ENCODE results near the gene KCNF1.
A peak's percentile ranks its signal among the peaks of the same experiment; 100 is the strongest.

KCNF1 gene

DNA sequence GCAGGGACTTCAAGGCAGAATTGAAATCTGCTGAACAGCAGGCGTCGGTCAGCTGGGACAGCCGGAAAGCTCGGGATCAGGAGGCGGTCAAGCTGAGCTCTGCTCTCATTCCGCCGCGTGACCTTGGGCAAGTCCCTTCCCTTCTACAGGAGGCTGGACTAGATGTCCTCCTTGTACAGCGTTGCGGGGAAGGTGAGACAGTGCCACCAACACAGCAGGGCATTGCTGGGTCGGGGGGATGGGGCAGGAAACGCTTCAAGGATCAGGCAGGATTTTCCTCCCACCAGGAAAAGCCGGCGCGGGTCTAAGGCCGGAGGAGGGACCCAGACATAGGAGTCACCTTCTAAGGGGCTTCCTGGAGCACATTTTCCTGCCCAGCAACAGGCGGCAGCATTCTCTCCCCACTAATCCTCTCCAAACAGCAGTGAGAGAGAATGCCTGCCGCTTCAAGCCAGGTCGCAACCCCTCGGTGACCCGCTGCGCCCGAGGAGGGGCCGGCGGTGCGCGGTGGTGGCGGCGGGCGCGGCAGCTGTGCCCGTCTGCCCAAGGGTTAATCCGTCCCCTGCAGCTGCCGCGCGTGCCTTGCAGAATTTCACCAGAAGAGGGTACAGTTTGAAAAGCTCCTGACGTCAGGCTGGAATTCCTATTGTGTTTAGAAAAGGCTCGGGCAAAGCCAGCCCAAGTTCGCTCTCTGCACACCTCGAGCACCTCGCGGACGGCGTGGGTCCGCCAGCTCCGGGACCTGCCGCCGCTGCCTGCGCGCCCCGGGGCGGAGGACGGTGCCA lies at the start of gene KCNF1:
Gene KCNF1, plus strand, starts transcription at position 644 of the 785 bp plus-strand sequence. CDS start 493 bp downstream, outside the sequence.
- peak; percentile 21 for DNase-seq

GRCh38 chr2:10862330-10862729 lies 49.4 kb upstream of the KCNF1 start:
- DNase-seq: no peak

GRCh38 chr2:10863047-10863446 lies 48.7 kb upstream of the KCNF1 start:
- DNase-seq: no peak

DNA sequence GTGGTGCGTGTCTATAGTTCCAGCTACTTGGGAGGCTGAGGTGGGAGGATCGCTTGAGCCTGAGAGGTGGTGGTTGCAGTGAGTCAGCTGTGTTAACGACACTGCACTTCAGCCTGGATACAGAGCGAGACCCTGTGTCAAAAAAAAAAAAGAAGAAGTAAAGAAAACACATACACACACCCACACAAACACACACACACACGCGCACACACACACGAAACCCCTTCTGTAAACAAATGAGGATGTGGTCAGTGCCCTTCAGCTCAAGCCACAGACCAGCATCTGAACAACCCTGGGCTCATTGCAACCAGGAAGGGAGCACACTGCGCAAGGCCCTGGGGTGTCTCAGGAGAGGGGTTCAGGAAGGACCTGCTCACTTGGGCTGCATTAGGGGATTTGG lies 47.9 kb upstream of the KCNF1 start:
- DNase-seq: peak; percentile 70

- no peak for DNase-seq
These were observed 47.5 kb upstream of the KCNF1 start for GRCh38 chr2:10864251-10864650.

DNA sequence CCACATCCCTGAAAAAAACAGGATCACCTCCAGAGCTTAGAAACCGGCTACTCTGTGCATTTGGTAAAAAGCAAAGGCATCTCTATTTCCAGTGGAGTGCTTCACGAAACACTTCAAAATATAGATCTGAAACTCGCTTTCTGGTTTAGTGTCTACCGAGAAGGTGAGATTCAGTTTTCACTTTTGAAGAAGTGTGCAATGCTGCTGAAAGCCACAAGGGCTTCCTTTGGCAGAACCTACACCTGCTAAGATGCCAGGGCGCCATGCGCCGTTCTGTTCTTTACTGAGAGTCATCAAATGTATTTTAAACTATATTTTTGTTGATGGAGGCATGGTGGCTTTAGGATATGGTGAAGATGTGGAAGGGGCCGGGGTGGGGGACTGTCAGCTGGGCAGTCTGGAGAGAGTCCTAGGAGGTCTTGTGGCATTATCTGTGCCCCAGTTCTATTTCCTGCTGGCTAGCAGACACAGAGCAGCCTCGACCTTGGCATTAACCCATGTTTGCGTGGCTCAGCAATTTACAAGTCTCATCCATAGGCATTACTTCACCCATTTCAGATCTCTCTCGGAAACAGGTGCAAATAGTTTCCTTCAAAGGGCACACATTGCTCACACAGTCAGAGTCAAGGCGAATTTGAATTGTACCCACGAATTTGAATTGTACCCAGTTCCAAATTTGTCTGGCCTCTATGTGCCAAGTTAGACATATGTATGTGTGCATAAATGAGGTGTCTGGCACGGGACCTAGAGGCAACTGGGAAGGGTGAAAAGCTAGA lies 46.7 kb upstream of the KCNF1 start:
- DNase-seq: peak; percentile 39

GRCh38 chr2:10865841-10866240 lies 45.9 kb upstream of the KCNF1 start:
- no peak for DNase-seq

DNA sequence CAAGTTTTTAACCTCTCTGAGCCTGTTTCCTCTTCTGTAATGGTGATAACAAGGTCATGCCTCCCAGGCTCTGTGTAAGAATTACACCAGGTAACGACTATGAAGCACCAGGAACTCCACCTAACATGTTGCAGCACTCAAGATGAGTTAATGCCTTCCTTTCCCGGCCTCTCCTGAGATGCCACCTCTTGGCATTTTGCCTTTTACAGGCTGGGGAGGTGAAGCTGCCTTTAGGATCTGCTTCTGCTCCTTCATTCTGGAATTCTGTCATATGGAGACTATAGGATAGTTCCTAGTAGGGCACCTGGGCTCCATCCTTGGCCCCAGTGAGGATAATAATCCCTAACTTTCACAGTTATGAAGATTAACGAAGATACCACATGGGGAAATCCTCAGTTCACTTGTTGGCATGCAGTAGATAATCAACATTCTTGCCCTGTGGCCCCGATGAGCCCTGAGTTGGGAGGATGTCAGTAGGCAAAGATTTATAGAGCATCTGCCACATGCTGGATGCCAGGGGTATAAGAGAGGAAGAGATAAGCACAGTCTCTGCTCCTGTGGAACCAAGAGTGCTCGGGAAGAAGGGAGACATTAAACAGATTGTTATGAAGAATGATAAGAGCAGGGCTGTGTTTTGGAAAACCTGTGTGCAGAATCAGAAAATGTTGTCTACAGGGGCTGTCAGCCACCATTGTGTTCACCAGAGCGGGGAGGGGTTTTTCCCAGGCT lies 43.9 kb upstream of the KCNF1 start:
- no peak for DNase-seq

GRCh38 chr2:10868465-10869314 lies 43.0 kb upstream of the KCNF1 start:
- no peak for DNase-seq

DNA sequence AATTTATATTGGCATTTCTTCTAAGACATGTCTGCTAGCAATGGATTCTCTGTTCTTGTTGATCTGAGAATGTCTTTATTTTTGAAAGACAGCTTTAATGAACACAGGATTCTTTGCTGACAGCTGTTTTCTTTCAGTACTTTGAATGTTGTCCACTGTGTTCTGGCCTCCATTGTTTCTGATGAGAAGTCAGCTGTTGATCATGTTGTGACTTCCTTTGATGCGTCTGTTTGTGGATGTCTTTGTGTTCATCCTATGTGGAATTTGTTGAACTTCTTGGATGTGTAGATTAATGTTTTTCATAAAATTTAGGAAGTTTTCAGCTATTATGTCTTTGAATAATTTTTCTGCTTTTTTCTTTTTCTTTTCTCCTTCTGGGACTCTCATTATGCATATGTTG lies 39.8 kb upstream of the KCNF1 start:
- DNase-seq: no peak

DNA sequence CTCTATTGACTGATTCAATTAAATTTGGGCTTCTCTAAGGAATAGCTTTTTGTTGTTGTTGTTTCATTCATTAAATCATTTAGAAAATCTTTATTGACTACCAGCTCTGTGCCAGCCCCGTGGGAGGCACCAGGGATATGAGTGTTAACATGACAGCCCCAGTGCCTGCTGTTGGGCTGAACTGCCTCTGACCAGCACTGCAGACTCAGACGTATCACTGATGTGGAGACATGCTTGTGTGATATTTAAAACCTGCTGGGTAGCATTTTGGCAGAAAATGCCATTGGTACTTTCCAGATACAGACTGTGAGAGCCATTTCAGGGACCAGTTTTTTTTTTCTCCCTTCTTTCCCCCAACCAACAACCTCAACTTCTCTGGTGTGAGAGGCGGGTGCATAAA lies 38.6 kb upstream of the KCNF1 start:
- DNase-seq: no peak

- no peak for DNase-seq
These were observed 37.8 kb upstream of the KCNF1 start for GRCh38 chr2:10873790-10874437.

GRCh38 chr2:10875126-10875525 lies 36.6 kb upstream of the KCNF1 start:
- DNase-seq: no peak

- DNase-seq: peak; percentile 29
These were observed 35.3 kb upstream of the KCNF1 start for GRCh38 chr2:10876394-10876793.

DNA sequence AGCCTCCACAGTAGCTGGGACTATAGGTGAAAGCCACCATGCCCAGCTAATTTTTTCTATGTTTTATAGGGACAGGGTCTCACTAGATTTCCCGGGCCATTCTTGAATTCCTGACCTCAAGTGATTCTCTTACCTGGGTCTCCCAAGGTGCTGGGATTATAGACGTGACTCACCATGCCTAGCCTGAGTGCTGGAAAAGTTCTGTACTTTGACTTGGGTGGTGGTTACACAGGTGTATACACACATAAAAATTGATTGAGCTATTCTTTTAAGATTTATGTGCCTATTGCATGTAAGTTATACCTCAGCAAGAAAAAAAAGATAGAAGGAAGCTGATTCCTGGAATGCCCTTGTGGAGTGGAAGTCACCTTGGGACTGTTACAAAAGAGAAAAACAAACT lies 34.8 kb upstream of the KCNF1 start:
- no peak for DNase-seq

DNA sequence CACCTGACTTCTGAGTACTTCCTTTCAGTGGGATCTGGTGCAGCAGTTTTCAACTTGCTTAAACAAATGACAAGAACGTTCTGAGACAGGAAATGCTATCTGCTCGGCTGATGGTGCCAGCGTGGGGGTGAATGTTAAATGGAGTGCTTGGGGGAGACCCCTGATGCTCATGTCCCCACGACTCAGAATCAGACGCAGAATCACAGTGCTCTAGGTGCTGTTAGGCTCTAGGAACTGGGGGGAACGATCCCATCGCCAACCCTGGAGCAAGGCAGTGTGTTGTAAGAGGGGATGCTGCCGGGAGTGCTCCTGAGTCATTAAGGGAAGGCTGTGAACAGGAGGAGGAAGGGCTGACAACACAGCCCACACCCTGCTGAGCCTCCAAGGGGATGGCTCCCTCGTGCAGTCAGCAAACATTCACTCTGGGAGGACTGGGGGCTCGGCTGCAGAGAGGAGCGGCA lies 34.1 kb upstream of the KCNF1 start:
- DNase-seq: no peak

DNA sequence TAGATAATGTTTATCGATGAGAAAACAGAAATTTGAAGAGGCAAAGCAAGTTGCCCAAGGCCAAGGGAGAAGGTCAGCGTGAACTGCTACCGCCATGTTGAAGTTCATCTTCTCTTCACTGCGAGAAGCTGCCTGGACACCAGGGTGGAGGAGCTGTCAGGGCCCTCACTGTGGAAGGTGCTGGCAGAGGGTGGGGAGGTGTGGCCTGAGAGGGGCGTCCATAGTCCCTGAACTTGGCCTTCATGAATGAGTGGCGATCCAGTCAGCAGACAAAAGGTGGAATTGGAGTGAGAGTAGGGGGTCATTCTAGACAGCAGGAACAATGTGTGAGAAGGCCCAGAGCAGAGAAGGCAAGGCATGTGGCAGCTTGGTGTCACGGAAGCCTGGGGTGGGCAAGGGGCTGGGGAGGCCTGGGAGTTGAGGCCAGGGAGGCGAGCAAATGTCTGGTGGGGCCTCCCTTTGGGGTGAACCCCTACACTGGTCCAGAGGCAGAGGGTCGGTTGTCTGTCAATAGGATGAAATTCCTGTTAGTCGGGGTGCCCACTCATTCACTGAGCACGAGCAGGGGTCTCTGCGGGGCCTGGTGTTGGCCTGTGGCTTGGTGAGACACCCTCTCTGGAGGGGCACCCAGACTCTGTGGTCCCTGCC lies 33.3 kb upstream of the KCNF1 start:
- no peak for DNase-seq

GRCh38 chr2:10879159-10879558 lies 32.6 kb upstream of the KCNF1 start:
- DNase-seq: no peak

DNA sequence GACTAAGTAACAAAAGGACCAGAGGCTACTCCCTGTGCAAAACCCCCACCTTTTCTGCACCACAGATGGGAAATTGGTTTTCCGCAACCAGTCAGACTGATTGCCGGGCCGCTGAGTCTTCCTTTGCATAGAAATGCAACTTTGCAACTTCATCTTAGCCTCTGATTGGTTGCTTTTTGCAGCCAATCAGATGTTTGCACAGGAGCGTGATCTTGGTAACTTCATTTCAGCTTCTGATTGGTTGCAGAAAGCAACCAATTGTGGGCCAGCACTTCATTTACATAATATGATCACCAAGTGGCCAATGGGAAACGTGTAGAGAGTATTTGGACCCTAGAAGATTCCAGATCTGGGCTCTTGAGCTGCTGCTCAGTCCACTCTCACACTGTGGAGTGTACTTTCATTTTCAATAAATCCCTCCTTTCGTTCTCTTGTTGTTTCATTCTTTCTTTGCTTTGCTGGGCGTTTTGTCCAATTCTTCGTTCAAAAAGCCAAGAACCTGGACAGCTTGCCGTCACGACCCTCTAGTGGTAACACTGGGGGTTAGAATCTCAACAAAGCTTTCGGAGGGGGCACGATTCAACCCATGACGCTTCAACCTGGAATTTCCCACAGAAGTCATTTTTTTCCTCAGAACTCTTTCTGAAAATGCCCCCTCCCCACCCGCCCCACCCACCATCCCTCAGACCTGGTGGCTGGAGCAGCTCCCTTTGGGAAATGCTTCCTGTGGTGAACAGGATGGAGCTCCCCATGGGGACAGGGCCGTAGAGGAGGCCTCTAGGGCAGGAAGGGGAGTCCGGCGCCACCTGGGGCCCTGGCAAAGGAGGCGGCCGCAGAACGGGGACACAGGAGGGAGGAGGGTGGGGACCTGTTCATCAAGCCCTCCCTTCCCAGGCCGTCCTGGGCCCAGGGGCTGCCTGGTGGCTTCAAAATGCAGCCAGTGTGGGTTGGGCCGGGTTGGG lies 31.8 kb upstream of the KCNF1 start:
- no peak for DNase-seq
